ENCODE results near the gene CUL4B.

- TF ChIP-seq CTCF (IDR thresholded peaks at IDR 0.05; ENCODE audit: low read depth, low read length) = peak; percentile 40
- TF ChIP-seq MAX (IDR thresholded peaks at IDR 0.05; ENCODE audit: low read depth, low read length) = no peak
- no peak for TF ChIP-seq POLR2A (IDR thresholded peaks at IDR 0.05; ENCODE audit: extremely low read depth, insufficient read length)
These were observed 46.5 kb downstream of the CUL4B start for GRCh38 chrX:120514236-120514635.

Data from NB4 (cell line).